ENCODE results near the gene TATDN2.
"Not testable (repeated sequence)": the region's sequence is repeated elsewhere in the genome, so short reads cannot be mapped to it uniquely, and the experiment has no call there.

Gene TATDN2

DNA sequence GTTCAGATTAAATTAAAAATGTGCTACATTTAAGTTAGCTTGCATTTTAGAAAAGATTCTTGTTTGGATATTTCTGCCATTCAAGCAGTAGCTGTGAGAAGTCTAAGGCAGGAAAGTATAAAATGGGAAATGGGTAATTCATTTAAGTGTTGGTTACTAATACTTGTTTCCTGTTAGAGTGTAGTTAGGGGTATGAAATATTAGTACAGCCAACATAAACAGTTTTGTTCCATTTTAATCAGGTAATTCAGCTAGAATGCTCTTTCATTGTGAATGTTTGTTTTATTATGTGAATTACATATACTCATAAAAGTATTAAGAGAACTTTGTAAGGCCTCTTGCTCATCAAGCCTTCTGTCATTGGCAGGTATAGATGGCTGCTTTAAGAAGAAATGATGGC lies 19.9 kb downstream of the TATDN2 start:
- no peak for DNase-seq (ENCODE audit: low read depth)

DNA sequence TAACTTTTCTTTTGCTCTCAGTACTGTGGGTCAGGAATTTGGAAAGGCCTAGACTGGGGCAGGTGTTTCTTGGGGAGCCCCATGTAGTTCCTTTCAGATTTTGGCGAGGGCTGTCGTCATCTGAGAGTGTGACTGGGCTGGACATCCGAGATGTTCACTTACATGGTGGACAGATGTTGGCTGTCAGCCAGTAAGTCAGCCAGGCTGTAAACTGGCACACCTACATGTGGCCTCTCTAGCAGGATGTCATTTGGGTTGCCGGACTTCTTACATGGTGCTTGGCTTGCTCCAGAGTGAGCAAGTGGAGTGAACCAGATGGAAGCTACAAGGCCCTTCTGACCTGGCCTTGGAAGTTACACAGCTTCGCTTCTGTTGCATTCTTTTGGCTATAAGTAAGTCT lies 20.7 kb downstream of the TATDN2 start:
- DNase-seq (ENCODE audit: low read depth), result no peak

DNA sequence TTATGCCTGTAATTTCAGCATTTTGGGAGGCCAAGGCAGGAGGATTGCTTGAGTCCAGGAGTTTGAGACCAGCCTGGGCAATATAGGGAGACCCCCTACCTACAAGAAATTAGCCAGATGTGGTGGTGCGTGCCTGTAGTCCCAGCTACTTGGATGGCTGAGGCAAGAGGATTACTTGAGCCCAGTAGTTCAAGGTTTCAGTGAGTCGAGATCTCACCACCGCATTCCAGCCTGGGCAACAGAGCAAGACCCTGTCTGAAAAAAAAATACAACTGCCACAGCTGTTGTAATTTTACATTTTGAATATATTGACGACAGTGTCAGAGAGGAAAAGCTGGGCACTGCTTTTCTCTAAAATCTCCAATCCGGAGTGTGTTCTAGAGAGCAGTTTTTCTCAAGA lies 21.2 kb downstream of the TATDN2 start:
- no peak for DNase-seq (ENCODE audit: low read depth)

DNA sequence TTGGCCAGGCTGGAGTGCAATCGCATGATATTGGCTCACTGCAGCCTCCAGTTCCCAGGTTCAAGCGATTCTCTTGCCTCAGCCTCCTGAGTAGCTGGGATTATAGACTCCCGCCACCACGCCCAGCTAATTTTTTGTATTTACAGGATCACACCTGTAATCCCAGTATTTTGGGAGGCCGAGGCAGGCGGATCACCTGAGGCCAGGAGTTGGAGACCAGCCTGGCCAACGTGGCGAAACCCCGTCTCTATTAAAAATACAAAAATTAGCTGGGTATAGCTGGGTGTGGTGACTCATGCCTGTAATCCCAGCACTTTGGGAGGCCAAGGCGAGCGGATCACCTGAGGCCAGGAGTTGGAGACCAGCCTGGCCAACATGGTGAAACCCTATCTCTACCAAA lies 24.2 kb downstream of the TATDN2 start:
- DNase-seq (ENCODE audit: low read depth), result not testable (repeated sequence)

DNA sequence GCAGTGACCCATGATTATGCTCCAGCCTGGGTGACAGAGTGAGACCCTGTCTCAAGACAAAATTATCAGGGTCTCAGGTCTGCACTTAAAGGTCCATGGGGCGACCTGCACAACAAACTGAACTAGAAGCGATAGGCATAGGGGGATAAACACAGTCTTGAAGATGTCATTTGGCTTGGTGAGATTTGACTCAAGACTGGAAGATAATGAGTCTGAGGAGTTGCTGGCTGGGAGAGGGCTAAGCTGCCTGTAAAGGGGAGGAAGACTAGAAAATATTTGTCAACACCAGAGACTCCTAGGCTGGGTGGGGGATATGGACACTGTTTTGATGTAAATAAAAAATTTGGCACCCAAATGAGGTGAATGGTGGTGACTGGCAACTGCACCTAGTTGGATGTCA lies 24.7 kb downstream of the TATDN2 start:
- no peak for DNase-seq (ENCODE audit: low read depth)

DNA sequence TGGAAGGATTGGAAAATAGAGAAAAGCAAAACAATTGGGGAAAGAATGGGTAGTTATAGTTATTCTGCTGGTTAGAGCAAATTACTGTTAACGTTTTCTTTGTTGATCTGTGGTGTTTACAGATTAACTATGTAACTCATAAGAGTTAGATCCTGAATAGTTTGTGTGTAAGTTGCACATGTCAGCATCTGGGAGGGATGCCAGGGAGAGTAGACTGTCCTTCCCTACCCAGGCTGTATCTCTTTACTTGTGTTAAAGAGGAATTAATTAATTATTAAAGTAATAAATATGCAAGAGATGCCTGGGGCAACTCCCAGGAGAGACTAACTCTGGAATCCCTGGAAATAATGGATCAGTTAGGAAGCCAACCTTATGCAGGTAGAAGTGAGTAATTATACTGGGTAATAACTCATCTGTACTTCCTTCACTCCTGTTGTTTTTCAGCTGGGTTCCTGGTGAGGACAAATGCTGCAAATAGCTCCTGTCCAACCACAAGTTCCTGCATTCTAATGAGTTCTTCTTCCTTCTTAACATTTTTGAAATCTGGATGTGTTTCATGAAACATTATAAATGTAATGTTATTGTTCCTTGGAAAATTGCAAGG lies 25.5 kb downstream of the TATDN2 start:
- no peak for DNase-seq (ENCODE audit: low read depth)

DNA sequence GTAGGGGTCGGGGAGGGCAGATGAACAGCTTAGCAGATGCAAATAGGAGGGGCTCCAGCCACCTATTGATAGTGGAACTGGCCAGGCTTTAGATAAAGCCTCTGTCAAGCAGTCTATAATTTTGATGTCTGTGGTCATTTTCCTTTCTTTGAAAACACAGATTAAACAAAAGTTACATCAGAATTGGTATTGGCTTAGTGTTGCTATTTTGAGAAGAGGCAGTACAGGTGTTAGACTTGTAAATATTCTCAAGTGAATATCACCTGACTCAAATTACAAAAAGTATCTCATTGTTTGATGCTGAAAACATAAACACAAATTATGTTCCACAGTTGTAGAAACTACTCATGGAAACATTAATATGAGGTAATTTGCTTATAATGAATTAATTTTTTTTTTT lies 26.3 kb downstream of the TATDN2 start:
- no peak for DNase-seq (ENCODE audit: low read depth)

DNA sequence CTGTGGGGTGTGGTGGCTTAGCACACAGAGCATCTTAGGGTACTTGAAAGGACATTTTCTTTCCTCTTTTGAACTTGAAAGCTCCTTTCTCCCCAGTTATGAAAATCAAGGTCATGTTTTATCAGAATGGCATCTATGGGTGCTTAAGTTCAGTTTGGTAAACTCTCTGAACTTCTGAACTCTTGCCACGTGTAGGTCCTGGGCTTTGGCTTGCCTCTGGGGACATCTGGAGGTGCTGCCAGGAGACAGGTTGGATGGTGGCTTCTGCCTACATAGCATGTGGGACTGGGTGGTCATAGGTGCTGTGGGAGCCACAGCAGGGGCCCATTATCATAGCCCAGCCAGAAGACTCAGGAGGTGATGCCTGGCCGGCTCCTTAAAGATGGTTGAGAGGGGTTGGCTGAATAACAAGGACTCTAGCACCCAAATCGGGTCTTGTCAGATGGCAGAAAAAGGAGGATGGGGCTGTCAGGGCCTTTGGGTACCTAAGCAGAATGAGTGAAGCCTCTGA lies 28.9 kb downstream of the TATDN2 start:
- DNase-seq (ENCODE audit: low read depth), result no peak

DNA sequence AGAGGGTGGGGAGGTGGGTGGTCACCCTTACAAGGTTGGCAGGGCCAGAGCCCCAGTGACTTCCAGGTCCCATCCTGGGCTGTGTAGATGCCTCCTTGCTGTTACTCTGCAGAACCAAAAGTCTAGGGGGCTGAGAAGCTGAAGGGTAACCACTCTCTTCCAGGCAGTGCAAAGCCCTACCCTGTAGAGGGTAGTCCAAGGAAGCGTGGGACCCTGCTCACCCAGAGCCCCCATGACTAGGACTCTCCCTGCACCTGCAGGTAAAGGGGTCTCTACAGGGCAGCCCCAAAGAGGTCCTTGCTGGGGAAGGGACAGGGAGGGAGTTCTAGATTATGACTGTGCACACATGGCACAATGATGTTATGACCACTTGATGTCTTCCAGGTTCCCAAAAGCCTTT lies 30.2 kb downstream of the TATDN2 start:
- no peak for DNase-seq (ENCODE audit: low read depth)

DNA sequence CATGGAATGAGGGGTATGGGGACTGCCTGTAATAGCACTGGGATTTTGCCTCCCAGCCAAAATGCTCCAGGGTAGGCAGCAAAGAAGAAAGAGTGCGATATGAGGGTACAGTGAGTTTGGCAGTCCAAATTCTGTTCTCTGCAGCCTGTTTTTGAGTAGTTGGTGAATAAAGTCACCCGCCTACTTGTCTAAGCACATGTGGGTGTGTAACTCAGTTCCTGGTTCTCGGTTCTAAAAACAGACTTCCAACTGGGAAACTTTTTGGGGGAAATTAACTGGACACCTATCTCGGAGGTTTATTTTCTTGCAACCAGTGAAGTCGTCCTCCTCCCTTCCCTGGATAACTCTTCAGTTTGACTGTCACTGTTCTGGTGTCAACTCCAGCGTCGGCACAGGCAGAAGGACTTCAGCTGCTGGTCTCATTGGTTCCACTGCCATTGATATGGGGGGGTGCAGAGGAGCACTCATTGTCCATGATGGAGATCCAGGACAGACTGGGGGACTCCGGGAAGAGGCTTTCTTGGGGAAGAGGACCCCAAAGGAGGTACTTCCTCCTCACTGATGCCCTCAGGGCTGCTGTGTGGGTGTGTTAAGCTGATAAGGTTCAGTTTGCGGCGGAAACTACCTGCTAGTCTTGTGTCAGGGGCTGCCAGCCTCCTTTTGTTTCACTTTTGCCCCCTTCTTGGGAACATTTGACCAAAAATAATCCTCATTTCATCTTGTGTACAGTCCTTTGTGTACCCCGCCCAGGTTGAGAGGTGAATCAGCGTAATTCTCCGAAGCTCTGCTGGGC lies 31.3 kb downstream of the TATDN2 start:
- no peak for DNase-seq (ENCODE audit: low read depth)

DNA sequence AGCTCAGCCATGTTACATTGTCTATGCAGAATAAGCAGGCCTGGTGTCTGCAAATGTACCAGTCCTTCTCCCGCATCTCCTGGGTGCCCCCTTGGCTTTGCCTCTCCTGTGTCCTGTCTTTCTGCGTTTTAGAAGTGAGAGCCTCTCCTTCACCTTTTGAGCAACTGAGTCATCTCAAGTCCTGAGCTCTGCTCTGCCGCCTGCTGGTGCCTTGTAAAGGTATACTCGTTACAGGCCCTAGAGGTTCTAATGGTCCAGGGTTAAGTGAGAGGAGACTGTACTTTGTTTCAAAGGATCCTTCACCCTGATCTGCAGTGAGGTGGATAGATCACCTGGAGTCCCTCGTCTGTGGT lies 31.9 kb downstream of the TATDN2 start:
- DNase-seq (ENCODE audit: low read depth), result no peak

DNA sequence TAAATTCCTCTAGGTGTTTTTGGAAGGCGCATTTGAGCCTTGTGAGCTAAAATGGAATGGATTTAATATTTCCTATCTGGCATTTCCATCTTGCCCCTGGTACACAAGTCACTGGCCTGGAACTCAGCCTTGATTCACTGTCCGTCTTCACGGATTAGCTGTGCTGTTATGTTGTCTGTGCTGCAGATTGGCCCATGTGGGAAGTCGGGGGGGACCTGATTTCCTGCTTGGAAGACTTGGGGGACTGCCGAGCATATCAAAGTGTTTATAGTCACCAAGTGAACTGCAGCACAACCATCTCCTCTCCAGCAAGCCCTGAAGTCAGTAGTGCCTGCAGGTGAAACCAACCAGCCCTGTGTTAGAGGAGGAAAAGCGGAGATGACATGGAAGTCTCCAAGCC lies 32.3 kb downstream of the TATDN2 start:
- DNase-seq (ENCODE audit: low read depth), result no peak

DNA sequence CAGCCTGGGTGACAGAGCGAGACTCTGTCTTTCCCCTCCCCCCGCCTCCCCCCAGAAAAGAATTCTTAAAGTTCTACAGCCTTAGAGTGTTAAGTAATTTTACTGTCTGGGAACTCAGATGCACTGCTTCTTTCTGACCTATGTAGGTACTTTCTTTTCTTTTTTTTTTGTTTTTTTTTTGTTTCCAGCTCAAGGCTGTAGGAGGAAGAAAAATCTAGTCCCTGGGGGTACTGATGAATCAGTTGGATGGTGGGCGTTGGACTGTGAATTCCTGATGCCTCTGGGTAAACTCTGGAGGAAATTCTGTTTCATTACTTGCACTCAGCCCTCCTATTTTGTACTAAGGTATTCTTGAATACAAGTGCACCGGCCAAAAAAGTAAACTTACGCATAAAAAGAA lies 33.7 kb downstream of the TATDN2 start:
- no peak for DNase-seq (ENCODE audit: low read depth)

DNA sequence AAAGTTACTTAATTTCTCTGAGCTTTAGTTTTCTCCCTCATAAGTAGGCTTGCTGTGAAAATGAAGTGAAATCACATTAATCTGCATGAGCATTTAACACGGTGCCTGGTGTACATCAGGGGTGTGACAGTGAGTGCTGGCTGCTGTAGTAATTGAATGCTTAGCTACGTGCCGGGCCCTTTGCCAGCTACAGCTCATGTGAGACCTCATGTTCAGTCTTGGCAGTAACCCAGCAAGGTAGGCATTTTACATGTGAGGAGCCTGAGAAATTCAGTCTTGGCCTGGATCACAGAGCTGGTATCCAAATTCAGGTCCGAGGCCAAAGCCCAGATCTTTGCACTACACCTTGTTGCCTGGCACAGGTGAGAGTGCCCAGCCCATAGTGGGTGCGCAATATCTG lies 35.4 kb downstream of the TATDN2 start:
- DNase-seq (ENCODE audit: low read depth), result no peak

DNA sequence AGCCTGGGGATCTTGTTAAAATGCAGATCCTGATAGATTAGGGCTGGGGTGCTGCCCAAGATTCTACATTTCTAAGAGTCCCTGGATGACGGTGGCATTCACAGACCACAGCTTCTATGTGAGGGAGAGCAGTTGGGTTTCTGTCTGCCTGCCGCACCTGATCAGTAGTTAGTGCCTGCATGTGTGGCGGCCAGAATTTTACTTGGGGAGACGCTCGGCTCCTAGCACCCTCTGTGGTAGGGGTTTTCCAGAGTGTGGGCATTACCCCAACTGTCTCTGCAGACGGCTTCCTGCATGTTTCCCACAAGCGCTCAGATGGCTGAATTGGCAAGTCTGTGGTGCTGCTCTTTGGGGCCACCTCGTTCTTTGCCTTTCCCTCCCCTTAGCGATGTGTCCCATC lies 36.2 kb downstream of the TATDN2 start:
- DNase-seq (ENCODE audit: low read depth), result no peak

DNA sequence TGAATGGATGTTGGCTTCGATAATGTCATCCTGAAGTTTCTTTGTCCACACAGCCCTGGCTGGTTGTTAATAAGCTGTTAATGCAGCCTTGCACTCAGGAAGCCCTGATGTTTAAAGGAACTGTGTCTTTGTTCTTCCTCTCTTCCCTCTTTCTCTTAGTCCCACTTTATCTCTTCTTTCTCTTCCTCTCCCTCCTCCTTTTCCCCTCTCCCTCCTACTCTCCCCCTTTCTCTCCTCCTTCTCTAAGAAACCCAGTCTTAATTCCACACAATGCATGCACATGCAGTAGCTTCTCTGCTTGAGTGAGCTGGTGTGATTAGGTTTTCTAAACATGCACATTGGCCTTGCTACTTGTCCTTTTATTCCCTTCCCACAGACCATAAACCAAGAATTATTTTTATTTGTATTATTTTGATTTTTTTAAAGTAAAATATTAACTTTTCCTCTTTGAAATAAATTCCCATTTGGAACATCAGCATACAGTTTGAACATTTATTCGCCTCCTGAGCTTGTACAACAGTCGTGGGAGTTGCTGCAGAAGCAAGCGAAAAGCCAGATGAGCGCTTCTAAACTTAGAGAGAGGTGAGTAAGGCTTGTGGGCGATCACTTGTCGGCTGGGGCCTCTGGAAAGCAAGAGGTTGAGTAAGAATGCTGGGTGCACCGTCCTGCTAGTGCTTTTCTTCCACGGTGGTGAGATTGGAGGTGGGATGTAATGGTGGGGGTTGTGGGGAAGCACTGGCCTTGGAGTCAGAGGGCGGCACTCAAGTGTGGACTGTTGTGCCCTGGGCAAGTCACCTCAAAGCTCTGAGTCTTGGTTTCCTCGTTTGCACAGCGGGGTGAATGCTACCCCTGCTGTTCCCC lies 37.2 kb downstream of the TATDN2 start:
- no peak for DNase-seq (ENCODE audit: low read depth)

DNA sequence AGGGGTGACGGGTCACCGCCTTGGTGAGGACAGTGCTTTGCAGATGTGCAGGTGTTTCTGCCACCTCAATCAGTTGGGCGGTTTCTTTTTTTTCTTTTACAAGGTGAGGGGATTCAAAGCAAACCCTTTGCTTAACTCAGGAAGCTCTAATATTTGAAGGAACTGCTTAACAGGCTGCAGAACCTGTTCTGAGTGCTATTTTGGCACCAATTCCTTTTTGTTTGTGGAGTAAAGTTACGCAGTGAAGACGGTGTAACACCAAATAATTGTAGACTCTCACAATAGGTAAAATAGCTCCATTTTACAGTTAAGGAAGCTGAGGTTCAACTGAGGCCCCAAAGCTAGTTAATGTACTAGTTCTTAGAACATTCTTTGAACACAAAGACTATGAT lies 37.9 kb downstream of the TATDN2 start:
- no peak for DNase-seq (ENCODE audit: low read depth)

DNA sequence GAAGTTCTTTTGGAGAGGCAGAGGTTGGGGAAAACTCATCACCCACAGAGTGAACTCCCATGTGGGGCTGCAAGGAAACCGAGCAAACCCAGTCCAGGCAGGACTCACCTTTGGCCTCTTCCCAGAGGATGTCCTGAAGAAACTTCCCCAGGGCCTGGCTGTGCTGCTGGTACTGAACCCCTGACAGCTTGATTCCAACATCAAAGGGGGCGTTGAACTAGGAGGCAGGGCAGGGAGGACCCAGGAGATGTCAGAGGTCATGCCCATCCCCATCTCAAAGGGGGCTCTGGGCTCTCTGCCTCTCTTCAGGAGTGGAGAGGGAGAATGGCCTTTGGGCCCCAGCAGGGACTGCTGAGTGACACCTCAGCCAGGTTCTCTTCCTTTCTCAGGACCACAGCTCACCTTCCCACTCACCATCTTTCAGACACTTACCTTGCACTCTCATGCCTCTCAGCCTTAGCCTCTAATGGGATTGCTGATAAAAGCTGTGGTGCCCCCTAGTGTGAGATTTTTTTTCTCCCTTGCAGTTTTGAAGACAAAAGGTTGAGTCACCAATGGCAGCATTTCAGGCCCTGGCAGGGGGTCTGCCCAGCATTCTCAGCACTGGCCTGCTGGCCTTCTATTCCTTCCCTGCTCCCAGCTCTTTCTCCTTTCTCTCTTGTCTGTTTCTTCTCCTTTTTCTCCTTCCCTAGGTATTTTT lies 38.5 kb downstream of the TATDN2 start:
- DNase-seq (ENCODE audit: low read depth), result no peak

DNA sequence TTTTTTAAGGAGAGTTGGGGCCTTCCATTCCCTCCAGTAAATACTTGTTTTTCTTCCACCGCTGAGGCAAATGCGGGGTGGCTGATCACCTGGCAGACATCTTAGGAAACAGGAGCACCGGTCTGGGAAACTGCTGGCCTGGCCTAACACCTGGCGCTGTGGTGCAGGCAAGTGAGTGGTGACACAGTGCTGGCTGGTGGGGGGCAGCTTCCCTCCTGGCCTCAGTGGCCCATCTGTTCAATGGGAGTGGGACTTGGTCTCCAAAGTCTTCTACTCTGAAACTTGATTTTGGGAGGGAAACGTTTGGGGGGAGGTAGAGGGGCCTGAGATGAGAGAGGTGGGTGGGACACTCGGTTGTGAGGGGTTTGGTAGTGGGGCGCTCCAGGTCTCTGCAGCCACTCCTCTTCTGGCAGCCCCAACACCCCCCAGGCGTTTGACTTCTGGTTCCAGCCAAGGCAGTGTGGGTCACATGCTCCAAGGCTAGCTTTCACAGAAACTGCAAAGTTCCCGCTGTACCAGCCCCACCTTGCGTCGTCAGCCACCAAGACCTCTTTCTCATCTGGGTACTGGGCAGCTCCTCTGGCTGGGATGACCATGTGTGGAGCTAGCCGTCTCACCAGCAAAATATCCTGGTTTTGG lies 39.8 kb downstream of the TATDN2 start:
- no peak for DNase-seq (ENCODE audit: low read depth)

DNA sequence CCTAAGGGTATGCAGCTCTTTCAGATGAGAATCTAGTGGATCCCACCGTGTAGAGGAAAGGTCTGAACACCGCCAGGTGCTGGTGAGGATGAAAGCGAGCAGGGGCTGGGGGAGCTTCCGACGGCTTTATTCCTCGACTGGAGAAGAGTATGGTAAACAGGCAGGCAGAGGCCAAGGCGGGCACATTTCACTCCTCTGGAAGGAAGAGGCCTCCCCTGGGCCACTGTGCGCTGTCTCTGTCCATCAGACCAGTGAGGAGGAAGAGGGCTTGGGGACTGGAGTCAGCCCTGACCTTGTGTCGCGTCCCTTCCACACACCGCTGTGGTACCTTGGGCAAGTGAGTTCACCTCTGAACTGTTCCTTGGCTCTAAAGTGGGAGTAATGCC lies 40.3 kb downstream of the TATDN2 start:
- DNase-seq (ENCODE audit: low read depth), result no peak

DNA sequence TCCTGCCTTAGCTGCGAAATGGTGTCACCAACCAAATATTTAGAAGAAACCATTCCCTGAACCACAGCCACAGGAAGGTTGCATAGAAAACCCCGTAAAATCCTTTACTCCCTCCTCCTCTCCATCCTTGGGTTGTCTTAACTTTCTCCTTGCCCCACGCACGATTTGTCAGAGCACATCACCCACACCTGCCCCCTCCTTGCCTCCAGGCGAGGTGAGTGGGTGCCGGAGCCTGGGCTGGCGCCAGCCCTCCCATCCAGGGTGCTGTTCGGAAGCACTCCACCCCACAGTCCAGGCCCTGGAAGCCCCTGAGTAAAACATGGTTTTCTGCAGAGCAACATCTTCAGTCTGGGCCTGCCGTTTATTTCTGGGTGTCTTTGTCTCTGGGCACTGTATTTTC lies 40.8 kb downstream of the TATDN2 start:
- DNase-seq (ENCODE audit: low read depth), result no peak

DNA sequence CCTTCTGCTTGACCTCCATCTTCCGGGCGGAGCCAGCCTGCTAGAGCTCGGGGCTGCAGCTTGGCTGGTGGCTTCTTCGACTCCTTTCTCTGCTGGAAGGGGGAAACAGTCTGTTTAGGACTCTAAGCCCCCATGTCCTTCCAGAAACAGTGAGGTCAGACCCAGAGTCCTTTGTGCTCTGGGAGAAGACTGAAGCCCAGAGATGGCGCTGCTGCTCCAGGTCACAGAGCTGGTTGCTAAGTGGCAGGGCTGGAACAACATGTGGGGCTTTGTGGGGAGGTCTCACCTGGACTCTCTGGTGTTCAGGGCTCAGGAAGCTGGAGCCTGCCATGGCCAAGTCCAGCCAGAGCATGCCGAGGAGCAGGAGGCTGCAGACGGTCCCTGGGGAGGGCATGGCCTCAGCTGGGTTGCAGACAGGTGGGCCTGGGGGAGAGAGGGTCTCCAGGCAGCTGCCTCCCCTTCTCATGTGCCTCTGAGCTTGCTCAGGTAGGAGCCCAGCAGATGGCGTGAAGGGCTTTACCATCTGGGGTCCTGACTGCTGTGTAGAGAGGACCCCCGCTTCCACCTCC lies 41.6 kb downstream of the TATDN2 start:
- no peak for DNase-seq (ENCODE audit: low read depth)
